ENCODE results near the gene ZNF521.

The ZNF521 gene

DNA sequence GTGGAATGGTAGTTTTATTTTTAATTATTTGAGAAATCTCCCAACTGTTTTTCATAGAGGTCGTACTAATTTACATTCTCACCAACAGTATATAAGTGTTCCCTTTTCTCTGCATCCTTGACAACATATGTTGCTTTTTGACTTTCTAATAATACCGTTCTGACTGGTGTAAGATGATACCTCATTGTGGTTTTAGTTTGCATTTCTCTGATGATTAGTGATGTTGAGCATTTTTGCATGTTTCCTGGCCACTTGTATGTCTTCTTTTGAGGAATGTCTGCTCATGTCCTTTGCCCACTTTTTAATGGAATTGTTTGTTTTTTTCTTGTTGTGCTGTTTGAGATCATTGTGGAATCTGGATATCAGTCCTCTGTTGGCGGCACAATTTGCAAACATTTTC, 242.5 kb downstream of the ZNF521 start:
- no peak overlapping the region for H3K27ac Mint-ChIP-seq
- H3K4me3 Mint-ChIP-seq = no peak overlapping the region
- TF ChIP-seq, protein P1, sequence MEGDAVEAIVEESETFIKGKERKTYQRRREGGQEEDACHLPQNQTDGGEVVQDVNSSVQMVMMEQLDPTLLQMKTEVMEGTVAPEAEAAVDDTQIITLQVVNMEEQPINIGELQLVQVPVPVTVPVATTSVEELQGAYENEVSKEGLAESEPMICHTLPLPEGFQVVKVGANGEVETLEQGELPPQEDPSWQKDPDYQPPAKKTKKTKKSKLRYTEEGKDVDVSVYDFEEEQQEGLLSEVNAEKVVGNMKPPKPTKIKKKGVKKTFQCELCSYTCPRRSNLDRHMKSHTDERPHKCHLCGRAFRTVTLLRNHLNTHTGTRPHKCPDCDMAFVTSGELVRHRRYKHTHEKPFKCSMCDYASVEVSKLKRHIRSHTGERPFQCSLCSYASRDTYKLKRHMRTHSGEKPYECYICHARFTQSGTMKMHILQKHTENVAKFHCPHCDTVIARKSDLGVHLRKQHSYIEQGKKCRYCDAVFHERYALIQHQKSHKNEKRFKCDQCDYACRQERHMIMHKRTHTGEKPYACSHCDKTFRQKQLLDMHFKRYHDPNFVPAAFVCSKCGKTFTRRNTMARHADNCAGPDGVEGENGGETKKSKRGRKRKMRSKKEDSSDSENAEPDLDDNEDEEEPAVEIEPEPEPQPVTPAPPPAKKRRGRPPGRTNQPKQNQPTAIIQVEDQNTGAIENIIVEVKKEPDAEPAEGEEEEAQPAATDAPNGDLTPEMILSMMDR (IDR thresholded peaks at IDR 0.05; ENCODE audit: unreplicated experiment in 3 of 3) = no peak
- peaks cover 18% of the 10 kb centered on the region for H3K36me3 Mint-ChIP-seq (ENCODE audit: low read depth)
- no peaks in the 10 kb centered on the region for H3K27me3 Mint-ChIP-seq (ENCODE audit: low read depth)
- H3K4me1 Mint-ChIP-seq = peaks cover 34% of the 10 kb centered on the region
- no peaks in the 10 kb centered on the region for H3K9me3 Mint-ChIP-seq

DNA sequence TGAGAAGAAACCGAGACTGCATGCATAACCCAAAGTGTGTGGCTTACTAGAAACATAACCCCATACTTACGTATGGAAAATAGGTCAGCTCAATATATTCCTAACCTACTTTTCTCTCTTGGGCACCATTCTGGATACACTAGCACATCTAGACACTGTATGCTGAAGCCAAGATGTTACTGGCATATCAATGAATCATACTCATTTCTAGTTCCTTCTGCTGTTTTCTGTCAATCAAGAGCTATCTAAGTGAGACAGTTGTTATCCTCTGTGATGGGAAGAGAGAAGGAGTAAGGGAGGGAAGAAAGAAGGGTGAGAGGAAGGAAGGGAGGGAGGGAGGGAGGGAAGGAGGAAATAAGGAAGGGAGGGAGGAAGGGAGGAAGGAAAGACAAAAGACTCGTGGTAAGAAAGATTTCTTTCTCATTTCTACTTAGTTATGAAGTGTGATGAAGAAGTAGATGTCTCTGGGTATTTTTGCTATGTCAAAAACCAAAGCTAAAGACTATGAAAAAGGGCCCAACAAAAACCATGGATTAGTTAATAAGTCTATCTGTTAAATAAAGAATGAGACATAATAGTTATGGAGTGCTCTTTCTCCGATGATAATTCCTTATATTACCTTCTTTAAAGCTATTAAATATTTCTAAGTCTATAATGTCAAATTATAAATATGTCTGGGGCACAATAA, 248.4 kb downstream of the ZNF521 start:
- Mint-ChIP-seq H3K27ac (no peak overlapping the region), H3K27me3 (ENCODE audit: low read depth) (no peaks in the 10 kb centered on the region), H3K36me3 (ENCODE audit: low read depth) (peaks cover 4% of the 10 kb centered on the region), H3K4me3 (no peak overlapping the region), H3K4me1 (peaks cover 42% of the 10 kb centered on the region), H3K9me3 (no peaks in the 10 kb centered on the region)
- TF ChIP-seq, protein P1 (IDR thresholded peaks at IDR 0.05; ENCODE audit: unreplicated experiment in 3 of 3) = no peak

DNA sequence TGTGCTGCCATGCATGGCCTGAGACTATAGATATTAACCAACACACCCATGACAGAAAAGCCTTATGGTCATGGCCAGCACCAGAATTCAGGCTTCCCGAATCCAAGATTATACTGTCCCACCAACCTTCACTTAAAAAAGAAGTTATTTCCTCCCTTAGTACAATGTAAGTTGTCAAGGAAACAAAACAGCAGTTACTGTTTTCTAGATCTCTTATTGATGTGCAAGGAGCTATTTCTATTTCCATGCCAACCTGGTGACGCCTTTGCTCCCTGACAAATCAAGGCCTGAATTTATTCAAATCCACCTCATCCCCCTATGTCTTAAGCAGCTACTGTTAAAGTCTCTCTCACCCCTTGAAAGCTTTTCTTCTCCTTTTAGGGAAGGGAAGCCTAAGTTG, 249.3 kb downstream of the ZNF521 start:
- TF ChIP-seq, protein P1 (IDR thresholded peaks at IDR 0.05; ENCODE audit: unreplicated experiment in 3 of 3) = no peak
- H3K36me3 Mint-ChIP-seq (ENCODE audit: low read depth) = peaks cover 2% of the 10 kb centered on the region
- peaks cover 46% of the 10 kb centered on the region for H3K4me1 Mint-ChIP-seq
- H3K27me3 Mint-ChIP-seq (ENCODE audit: low read depth) = no peaks in the 10 kb centered on the region
- no peak overlapping the region for H3K4me3 Mint-ChIP-seq
- H3K9me3 Mint-ChIP-seq = no peaks in the 10 kb centered on the region
- no peak overlapping the region for H3K27ac Mint-ChIP-seq

DNA sequence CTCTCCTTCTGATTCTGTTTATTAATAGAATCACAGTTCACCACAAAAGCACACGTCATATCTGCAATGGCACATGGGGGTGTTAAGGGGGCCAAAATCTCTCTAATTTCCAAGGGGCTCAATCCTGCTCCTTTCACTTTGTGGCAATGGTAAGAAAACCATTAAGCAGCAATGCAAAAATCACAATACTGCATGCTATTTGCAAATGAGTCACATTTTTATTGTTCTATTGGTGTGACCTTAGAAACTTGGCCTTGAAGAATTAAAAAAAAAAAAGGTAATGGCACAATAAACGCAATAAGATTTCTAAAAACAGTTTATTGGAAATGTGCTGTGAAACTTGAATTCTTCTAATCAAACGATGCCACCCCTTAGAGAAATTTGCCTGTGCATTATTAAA, 251.5 kb downstream of the ZNF521 start:
- peaks cover 53% of the 10 kb centered on the region for H3K4me1 Mint-ChIP-seq
- TF ChIP-seq, protein P1 (IDR thresholded peaks at IDR 0.05; ENCODE audit: unreplicated experiment in 3 of 3) = no peak
- no peak overlapping the region for H3K4me3 Mint-ChIP-seq
- peak overlapping the region in 1 of 3 experiments; percentile 7 for H3K27ac Mint-ChIP-seq
- no peaks in the 10 kb centered on the region for H3K27me3 Mint-ChIP-seq (ENCODE audit: low read depth)
- H3K36me3 Mint-ChIP-seq (ENCODE audit: low read depth) = no peaks in the 10 kb centered on the region
- no peaks in the 10 kb centered on the region for H3K9me3 Mint-ChIP-seq

DNA sequence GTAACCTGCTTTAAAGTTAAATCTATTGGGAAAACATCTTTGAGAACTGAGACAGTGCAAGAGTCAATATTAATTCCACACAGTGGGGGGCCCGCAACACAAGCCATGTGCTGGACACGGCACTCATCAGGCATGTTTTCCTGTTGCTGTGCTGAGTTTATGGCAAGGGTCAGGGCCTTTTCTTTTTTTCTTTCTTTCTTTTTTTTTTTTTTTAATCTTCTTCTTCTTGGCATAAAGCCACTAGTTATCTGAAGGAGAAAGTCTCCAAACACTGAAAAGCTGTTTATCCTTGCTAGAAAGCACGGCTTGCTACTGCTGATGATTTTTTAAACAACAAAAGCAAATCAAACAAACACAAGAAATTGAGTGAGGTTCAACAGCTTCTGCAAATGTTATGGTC, 252.1 kb downstream of the ZNF521 start:
- Mint-ChIP-seq H3K27ac (peak overlapping the region in 1 of 3 experiments; percentile 7), H3K4me1 (peaks cover 53% of the 10 kb centered on the region), H3K9me3 (no peaks in the 10 kb centered on the region), H3K4me3 (no peak overlapping the region), H3K36me3 (ENCODE audit: low read depth) (no peaks in the 10 kb centered on the region), H3K27me3 (ENCODE audit: low read depth) (no peaks in the 10 kb centered on the region)
- TF ChIP-seq, protein P1 (IDR thresholded peaks at IDR 0.05; ENCODE audit: unreplicated experiment in 3 of 3) = no peak

DNA sequence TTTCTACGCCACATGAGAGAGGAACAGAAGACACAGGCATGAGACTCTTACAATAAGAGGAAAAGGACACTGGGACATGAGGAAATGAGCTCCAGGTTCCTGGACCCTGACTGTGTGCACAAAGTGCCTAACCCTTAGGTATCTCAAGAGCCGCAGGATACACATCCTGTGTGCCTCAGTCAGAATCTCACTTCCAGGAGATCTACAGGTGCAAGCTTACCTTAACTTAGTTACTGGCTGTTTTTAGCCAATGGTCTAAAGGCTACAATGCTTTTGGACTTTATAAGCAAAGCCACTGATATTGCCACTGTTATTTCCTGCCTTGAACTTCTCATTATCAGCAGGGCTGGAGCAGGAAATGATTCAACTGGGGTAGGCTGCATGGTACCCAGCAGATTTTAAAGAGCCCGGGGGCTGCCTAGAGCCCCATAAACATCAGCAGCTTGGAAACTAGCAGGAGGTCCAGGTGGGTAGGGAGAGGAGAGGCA, 254.4 kb downstream of the ZNF521 start:
- TF ChIP-seq, protein P1 (IDR thresholded peaks at IDR 0.05; ENCODE audit: unreplicated experiment in 3 of 3) = no peak
- H3K27me3 Mint-ChIP-seq (ENCODE audit: low read depth) = no peaks in the 10 kb centered on the region
- no peaks in the 10 kb centered on the region for H3K9me3 Mint-ChIP-seq
- peaks cover 44% of the 10 kb centered on the region for H3K4me1 Mint-ChIP-seq
- H3K27ac Mint-ChIP-seq = peak overlapping the region; percentile 7 to 79 (median 39)
- H3K36me3 Mint-ChIP-seq (ENCODE audit: low read depth) = no peaks in the 10 kb centered on the region
- H3K4me3 Mint-ChIP-seq = no peak overlapping the region

All from nephron (organoid).